HG02763 (cell line): ENCODE results near the gene PIP4P1.
"Not testable (repeated sequence)": the region's sequence is repeated elsewhere in the genome, so short reads cannot be mapped to it uniquely, and the experiment has no call there.

Source experiments
- ATAC-seq: cut with Tn5 transposase; IDR thresholded peaks from one replicate; pipeline ENCODE4 v1.9.1; 2021; ENCODE audit warnings: mild to moderate bottlenecking, moderate library complexity; ENCODE audit not compliant: unreplicated experiment

PIP4P1 gene

GRCh38 chr14:20477211-20477876, 16.1 kb upstream of the PIP4P1 start:
- no peak for ATAC-seq

DNA sequence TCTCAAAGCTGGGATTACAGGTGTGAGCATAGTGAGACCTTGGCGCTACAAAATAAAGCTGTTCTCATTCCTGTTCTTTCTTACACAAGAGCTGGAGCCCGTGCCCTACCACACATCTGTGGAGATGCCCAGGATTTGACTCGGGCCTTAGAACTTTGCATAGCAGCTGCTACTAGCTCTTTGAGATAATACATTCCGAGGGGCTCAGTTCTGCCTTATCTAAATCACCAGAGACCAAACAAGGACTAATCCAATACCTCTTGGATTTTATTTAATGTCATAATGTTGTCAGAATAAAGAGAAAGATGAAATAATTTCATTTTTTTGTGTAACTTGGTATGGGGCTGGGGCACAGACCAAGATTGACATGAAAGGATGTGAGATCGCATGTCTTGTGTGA, 15.5 kb upstream of the PIP4P1 start:
- ATAC-seq, result no peak

DNA sequence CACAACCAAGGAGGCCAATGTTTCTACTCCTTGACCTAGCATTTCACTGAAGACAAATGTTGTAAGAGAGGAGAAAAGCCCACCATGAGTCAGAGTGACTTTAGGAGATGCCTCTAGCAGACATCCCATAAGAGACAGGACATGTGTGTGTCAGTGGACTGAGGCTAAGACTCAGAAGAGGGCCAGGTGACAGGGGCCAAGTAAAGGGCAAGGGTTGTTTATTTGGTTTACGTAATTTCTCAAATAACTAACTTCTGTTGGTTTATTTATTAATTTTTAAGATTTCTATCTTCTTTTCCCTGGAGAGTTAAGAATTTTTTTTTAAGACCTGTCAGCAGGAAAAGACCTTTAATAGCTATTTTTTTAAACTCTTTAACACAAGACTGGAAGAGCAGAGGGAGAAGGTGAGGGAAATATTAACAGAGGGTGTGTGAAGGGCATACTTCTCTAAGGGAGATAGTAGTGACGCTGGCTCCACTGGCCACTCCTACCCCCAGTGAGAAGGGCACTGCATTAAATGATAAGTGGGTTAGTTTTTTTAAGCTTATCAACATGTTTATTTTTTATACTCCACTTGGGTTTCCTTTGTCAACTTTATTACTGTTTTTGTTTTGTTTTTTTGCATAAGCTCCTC, 11.4 kb upstream of the PIP4P1 start:
- ATAC-seq, result no peak

DNA sequence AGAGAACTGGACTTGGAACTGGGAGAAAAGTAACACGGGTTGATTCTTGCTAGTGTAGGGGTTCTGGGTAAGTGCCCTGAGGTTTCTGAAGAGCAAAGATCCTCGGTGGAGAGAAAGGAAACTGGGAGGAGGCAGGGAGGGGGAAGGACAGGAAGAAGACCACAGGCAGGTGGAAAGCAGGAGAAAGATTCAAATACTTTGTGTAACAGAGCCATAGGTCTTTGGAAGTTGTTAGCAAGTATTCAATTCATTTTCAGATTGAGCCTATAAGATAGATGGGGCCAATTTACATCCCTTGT, 9.3 kb upstream of the PIP4P1 start:
- ATAC-seq, result no peak

DNA sequence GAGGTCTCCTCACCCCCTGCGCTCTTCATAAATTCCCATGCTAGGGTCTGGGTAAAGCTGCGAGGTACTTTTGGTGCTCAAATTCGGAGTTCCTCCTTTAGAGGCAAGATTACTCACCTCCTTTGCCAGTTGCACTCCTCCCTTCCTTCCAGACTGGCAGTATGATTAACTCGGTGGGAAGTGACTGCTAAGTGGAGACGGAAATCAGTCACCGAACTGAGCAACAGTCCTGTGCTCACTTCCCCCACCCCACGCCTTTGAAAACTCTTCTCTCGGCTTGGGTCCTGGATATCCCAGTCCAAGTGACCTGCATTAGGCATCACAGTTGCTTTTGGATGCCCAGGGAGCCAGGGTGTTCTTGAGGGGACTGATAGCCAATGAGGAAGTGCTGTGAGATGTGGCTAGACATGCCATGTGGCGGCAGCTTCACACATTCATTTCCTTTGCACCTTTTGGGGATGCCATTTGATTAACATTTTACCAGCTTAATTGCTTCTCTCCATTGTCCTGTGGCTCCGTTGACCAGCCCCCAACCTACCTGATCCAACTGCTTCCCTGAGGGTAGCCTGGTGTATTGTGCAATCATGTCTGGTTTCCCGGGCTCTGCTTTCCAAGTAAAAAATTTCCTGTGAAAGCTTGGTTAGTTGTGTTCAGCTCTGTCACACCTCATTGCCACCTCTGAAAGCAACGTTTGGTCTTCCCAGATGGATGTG, 8.8 kb upstream of the PIP4P1 start:
- peak; percentile 27 for ATAC-seq

DNA sequence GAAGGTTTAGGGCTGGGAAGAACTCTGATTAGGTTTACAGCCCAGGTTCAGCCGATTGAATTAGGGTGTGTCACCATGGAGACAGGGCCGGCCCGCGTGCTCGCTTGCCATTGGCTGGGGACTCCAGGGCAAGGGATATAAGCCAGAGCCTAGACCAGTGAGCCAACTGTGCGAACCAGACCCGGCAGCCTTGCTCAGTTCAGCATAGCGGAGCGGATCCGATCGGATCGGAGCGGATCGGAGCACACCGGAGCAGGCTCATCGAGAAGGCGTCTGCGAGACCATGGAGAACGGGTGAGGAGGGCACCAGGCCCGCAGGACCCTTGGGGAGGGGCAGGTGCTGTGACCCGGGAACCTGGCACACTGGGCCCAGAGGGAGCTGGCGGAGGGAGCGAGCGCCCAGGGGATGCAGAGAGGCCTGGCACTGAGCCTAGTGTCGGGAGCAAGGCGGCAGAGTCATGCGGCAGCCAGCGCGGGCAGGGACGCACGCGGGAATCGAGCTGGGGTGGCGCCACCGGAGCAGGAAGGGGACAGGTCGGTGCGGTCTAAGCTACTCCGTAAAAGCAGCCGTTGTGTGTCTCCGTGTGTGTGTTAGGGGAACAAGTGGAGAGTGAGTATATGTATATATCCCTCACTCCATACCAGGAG, 8.1 kb upstream of the PIP4P1 start, which contains the start of gene PNP:
PNP (plus strand) TSS at position 165 of the 648 bp plus-strand sequence; CDS start at position 284, 119 bp downstream.
- ATAC-seq, result peak; percentile 93

DNA sequence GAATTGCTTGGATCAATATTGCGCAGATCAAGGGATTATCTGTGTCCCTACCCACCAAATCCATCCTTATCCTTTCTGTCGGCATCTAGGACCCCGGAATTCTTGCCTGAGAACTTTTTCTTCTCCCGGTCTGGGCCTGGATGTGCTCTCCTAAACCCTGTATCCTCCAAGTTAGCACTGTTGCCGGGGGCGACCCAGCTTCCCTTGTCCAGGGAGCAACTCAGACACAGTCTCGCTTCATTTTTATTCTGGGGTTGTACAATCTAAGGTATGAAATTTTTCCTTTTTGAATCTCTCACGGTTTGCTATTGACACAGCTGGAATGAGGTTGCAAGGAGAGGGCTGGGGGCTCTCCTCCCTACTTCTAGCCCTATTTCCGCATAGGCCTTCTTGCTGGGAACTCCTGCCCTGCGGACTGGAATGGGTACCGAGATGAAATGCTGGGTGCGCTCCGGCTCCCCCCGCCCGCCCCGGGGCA, 7.6 kb upstream of the PIP4P1 start:
- no peak for ATAC-seq

DNA sequence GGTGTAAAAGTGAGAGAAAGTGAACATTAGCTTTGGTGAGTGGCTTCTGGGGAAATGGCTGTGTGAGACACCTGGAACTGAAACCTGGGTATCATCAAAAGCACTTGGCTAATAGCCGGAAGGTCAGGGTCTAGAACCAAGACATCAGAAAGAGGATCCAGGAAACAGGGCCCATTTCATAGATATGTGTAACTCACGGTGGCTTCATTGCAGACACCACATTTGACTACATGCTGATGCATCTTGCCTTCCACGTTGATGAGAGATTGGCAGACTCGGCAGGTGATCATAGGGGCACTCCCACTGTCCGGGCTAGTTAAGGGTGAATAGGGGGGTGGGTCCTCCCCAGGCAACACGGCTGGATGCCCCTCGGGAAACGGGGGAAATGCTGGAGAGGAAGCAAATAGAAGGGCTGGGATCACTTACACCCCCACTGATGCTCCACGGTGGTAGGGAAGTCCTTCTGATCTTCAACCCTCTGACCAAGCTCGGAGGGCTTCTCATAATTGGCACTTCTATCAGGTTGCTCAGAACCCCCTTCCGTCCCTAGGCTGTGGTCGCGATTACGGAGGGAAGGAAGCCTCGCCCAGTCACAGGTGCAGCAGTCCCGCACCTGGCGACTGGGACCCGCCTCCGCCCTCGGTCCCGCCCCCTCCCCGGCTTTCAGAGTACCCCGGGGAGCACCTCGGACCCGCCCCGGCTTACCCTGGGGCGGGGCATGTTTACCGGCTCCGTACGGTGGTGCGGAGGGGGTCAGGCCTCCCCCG, 593 bp downstream of the PIP4P1 start:
- ATAC-seq, result peak; percentile 1

DNA sequence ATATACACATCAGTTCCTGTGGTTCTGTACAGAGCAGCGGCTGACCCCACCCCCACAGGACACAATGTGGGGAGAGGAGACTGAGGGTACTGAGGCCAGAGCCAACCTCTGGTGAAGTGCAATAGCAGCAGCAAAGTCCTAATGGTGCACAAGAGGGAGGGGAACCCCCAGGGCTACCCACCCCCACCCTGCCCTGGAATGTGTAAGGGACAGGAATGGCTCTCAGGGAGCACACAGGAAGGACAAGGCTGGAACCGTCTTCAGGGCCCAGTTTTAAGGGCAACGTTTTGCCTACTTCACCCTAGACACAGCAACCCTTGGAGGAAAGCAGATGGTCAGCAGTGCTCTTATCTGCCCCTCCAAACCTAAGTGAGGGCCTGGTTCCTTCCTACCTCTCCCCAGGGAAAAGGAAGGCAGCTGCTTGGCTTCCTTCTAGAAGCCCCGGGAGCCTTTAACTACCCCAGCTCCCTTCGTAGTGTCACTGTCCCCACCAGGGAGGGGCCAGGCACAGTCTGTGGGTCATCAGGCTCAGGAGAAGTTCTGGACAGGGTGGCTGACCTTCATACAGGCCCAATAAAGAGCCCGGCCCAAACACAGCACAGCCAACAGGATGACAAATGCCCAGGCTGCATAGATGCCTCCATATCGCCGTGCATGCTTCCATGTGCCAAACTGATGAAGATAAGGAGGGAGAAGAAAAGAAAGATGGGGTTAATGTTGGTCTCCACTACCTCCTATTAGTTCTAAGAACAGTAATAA, 3.0 kb downstream of the PIP4P1 start:
- no peak for ATAC-seq

- ATAC-seq, result no peak
Measured at GRCh38 chr14:20456971-20457370, 4.3 kb downstream of the PIP4P1 start.

GRCh38 chr14:20455355-20456300, 5.6 kb downstream of the PIP4P1 start:
- peak; percentile 44 for ATAC-seq

GRCh38 chr14:20454516-20455354, 6.5 kb downstream of the PIP4P1 start, which contains the start of the genes APEX1 and OSGEP:
Gene APEX1, plus strand, starts transcription at chr14:20455226. Its CDS starts 420 bp downstream, at chr14:20455646.
Gene OSGEP, minus strand, starts transcription at chr14:20454812. Its CDS starts 129 bp downstream, at chr14:20454683.
- ATAC-seq, result peak; percentile 85

GRCh38 chr14:20452831-20453230, 8.4 kb downstream of the PIP4P1 start:
- ATAC-seq, result not testable (repeated sequence)

- no peak for ATAC-seq
Measured at GRCh38 chr14:20446889-20447288, 14.3 kb downstream of the PIP4P1 start.

DNA sequence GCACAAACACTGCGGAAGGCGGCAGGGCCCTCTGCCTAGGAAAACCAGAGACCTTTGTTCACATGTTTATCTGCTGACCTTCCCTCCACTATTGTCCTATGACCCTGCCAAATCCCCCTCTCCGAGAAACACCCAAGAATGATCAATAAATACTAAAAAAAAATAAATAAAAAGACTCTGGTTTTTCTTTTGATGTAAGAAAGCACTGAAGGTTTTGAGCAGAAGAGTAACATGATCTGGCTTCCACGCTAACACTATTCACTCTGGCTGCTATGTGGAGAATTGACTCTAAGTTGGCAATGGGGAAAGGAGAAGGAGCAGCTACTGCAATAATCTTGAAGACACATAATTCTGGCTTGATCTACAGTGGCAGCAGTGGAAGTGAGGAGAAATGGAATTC, 17.6 kb downstream of the PIP4P1 start:
- not testable (repeated sequence) for ATAC-seq

GRCh38 chr14:20441461-20441860, 19.8 kb downstream of the PIP4P1 start:
- ATAC-seq, result no peak

DNA sequence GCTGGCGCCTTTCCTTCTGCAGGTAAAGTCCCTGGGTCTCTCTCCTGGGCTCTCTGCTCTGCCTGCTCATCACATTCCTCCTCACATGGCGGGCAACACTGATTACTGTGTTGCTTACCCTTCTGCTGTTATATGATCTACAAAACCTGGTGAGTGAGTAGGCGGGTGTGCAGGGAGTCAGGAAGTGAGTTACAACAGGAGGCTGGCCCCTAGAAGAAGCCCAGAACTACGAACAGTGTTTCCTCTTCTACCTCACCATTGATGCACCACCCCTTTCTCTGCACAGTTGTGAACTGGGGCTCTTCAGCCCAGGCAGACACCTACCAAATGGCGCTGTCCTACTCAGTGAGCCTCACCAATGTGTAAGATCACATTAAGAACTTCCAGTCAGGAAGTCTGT, 20.4 kb downstream of the PIP4P1 start:
- no peak for ATAC-seq

DNA sequence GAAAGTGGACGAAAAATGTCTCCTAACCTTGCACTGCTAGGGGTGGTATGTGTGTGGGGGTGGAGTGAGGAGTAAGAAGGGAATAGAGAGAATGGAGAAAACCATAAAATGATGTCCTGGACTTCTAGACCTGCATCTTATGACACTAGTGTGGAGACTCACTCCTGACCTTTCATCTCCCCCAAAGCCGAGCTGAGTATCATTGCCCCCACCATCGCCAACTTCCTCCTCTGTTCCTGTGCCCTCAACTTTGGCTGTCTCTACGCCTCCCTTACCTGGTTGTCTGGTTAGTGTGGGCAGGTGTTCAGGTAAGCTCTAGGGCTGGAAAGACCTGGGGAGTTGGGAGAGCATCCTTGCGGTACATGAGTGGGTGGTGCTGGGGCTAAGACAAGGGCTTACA, 20.8 kb downstream of the PIP4P1 start:
- ATAC-seq, result no peak
